WTC11 (cell line): ENCODE data around the gene DRD2. TPM values are rescaled to one million over a fixed set of nuclear protein-coding genes. Genes with fewer than 3 reads are reported as not detected.

ENCODE experiments used
- ATAC-seq: fragments of 200-7000 bp; cut with Tn5 transposase; 2 replicates; pipeline ENCODE4 v1.10.0; 2021; ENCODE audit warnings: mild to moderate bottlenecking, moderate library complexity
- CTCF ChIA-PET: fragments of 300-600 bp; sonication (Branson Sonifier 250); formaldehyde crosslinking; loops from one replicate; lab custom pipeline; 2021; ENCODE audit warnings: antibody characterized with exemption; lab: Charles Lee
- POLR2A ChIA-PET: fragments of 350-600 bp; sonication (Branson Sonifier 250); formaldehyde crosslinking; loops from one replicate; lab custom pipeline; 2021; ENCODE audit warnings: antibody characterized with exemption; lab: Charles Lee
- DNase-seq: peaks from one replicate; pipeline ENCODE4 v3.0.0; 2021; ENCODE audit warnings: low spot score
- H3K27ac Mint-ChIP-seq: 2 replicates; pipeline ENCODE4 v1.8.0; 2021; ENCODE audit warnings: mixed read lengths
- H3K27me3 Mint-ChIP-seq: 2 replicates; pipeline ENCODE4 v1.8.0; 2021; ENCODE audit warnings: low read depth, mild to moderate bottlenecking, moderate library complexity, mixed read lengths
- H3K36me3 Mint-ChIP-seq: 2 replicates; pipeline ENCODE4 v1.8.0; 2021; ENCODE audit warnings: mixed read lengths
- H3K4me1 Mint-ChIP-seq: 2 replicates; pipeline ENCODE4 v1.8.0; 2022; ENCODE audit warnings: mixed read lengths
- H3K4me3 Mint-ChIP-seq: 2 replicates; pipeline ENCODE4 v1.8.0; 2021; ENCODE audit warnings: mild to moderate bottlenecking, moderate library complexity, mixed read lengths
- H3K9me3 Mint-ChIP-seq: 2 replicates; pipeline ENCODE4 v1.8.0; 2021; ENCODE audit warnings: mixed read lengths
- ATF2 ChIP-seq: sonication (generic); formaldehyde crosslinking; IDR thresholded peaks from 2 replicates; pipeline ENCODE4 v1.8.1; 2022; ENCODE audit warnings: low read depth, missing genetic modification reagents, borderline replicate concordance
- CTCF ChIP-seq: fragments of 200-600 bp; IDR thresholded peaks from 2 replicates; pipeline ENCODE4 v1.8.0; 2022; ENCODE audit warnings: antibody characterized with exemption
- ELF4 ChIP-seq: sonication (generic); formaldehyde crosslinking; IDR thresholded peaks from 2 replicates; pipeline ENCODE4 v1.8.1; 2022; ENCODE audit warnings: low read depth, mild to moderate bottlenecking, moderate library complexity, missing genetic modification reagents
- ETV6 ChIP-seq: sonication (generic); formaldehyde crosslinking; IDR thresholded peaks from 2 replicates; pipeline ENCODE4 v1.8.1; 2022; ENCODE audit warnings: mild to moderate bottlenecking, missing genetic modification reagents
- FOXJ3 ChIP-seq: sonication (generic); formaldehyde crosslinking; IDR thresholded peaks from 2 replicates; pipeline ENCODE4 v1.9.0; 2021; ENCODE audit warnings: missing genetic modification reagents, mild to moderate bottlenecking, borderline replicate concordance
- GTF2I ChIP-seq: fragments of 250-450 bp; sonication (Bioruptor Pico); conservative IDR thresholded peaks from 2 replicates; pipeline ENCODE4 v1.4.0; 2021; ENCODE audit warnings: mild to moderate bottlenecking
- JUN ChIP-seq: sonication (generic); formaldehyde crosslinking; IDR thresholded peaks from 2 replicates; pipeline ENCODE4 v1.8.0; 2023; ENCODE audit warnings: mild to moderate bottlenecking, missing genetic modification reagents
- KAT7 ChIP-seq: sonication (generic); formaldehyde crosslinking; IDR thresholded peaks from 2 replicates; pipeline ENCODE4 v1.8.1; 2023; ENCODE audit warnings: missing genetic modification reagents, mild to moderate bottlenecking, borderline replicate concordance
- MAX ChIP-seq: sonication (generic); formaldehyde crosslinking; IDR thresholded peaks from 2 replicates; pipeline ENCODE4 v1.8.0; 2022; ENCODE audit warnings: mild to moderate bottlenecking, missing genetic modification reagents
- NFE2L1 ChIP-seq: sonication (generic); formaldehyde crosslinking; IDR thresholded peaks from 2 replicates; pipeline ENCODE4 v1.8.1; 2023; ENCODE audit warnings: missing genetic modification reagents
- NR1H2 ChIP-seq: sonication (generic); formaldehyde crosslinking; IDR thresholded peaks from 2 replicates; pipeline ENCODE4 v1.9.0; 2021; ENCODE audit warnings: mild to moderate bottlenecking, moderate library complexity, missing genetic modification reagents
- PREB ChIP-seq: sonication (generic); formaldehyde crosslinking; IDR thresholded peaks from 2 replicates; pipeline ENCODE4 v1.8.1; 2022; ENCODE audit warnings: mild to moderate bottlenecking, missing genetic modification reagents, moderate library complexity, borderline replicate concordance
- SMAD3 ChIP-seq: sonication (generic); formaldehyde crosslinking; IDR thresholded peaks from 2 replicates; pipeline ENCODE4 v1.8.0; 2022; ENCODE audit warnings: missing genetic modification reagents, mild to moderate bottlenecking, borderline replicate concordance
- SMAD4 ChIP-seq: sonication (generic); formaldehyde crosslinking; IDR thresholded peaks from 2 replicates; pipeline ENCODE4 v1.8.0; 2022; ENCODE audit warnings: mild to moderate bottlenecking, missing genetic modification reagents
- STAT6 ChIP-seq: sonication (generic); formaldehyde crosslinking; conservative IDR thresholded peaks from 2 replicates; pipeline ENCODE4 v1.8.1; 2023; ENCODE audit warnings: mild to moderate bottlenecking, low read depth, missing genetic modification reagents, moderate library complexity
- ZMAT4 ChIP-seq: fragments of 250-450 bp; sonication (Bioruptor Pico); IDR thresholded peaks from 2 replicates; pipeline ENCODE4 v1.9.0; 2021; ENCODE audit warnings: mild to moderate bottlenecking
- ZNF263 ChIP-seq: sonication (generic); formaldehyde crosslinking; IDR thresholded peaks from 2 replicates; pipeline ENCODE4 v1.8.1; 2022; ENCODE audit warnings: low read depth, mild to moderate bottlenecking, moderate library complexity, missing genetic modification reagents
- ZNF416 ChIP-seq: fragments of 250-450 bp; sonication (Bioruptor Pico); IDR thresholded peaks from 2 replicates; pipeline ENCODE4 v1.9.0; 2021; ENCODE audit warnings: mild to moderate bottlenecking, inconsistent platforms
- ZNF512 ChIP-seq: sonication (generic); formaldehyde crosslinking; IDR thresholded peaks from 2 replicates; pipeline ENCODE4 v1.8.1; 2022; ENCODE audit warnings: missing genetic modification reagents, borderline replicate concordance
- ZNF532 ChIP-seq: fragments of 250-450 bp; sonication (Bioruptor Pico); IDR thresholded peaks from 2 replicates; pipeline ENCODE4 v1.9.0; 2021; ENCODE audit warnings: mild to moderate bottlenecking, borderline replicate concordance
- total RNA-seq: library from RNA; stranded (reverse); gene quantifications from 3 replicates; pipeline ENCODE4 v1.2.3, GENCODE V29; 2021

Gene DRD2
- total RNA-seq, 1 experiment from 2014 or later = 0.20 TPM

GRCh38 chr11:113407163-113407562 is 68.0 kb downstream of the DRD2 start:
- Mint-ChIP-seq H3K27ac (no peak overlapping the region), H3K27me3 (no peaks in the 10 kb centered on the region), H3K9me3 (no peaks in the 10 kb centered on the region), H3K4me3 (no peak overlapping the region), H3K4me1 (peaks cover 4% of the 10 kb centered on the region), H3K36me3 (no peaks in the 10 kb centered on the region)
- TF ChIP-seq KAT7 (CRISPR knock-in tag) (no peak), ATF2 (CRISPR knock-in tag) (no peak), SMAD4 (CRISPR knock-in tag) (no peak), ZNF416 (CRISPR knock-in tag) (no peak), NFE2L1 (CRISPR knock-in tag) (no peak), ELF4 (no peak), SMAD3 (CRISPR knock-in tag) (no peak)
- DNase-seq = no peak
- ATAC-seq = no peak
- ChIA-PET POLR2A (no interaction called here), CTCF (no interaction called here)

- Mint-ChIP-seq H3K27me3 (no peaks in the 10 kb centered on the region), H3K4me3 (no peak overlapping the region), H3K9me3 (no peaks in the 10 kb centered on the region), H3K36me3 (no peaks in the 10 kb centered on the region), H3K4me1 (peaks cover 4% of the 10 kb centered on the region), H3K27ac (no peak overlapping the region)
- ATAC-seq (no peak), DNase-seq (no peak)
- CTCF ChIA-PET = no interaction called here
- POLR2A ChIA-PET = no interaction called here
- TF ChIP-seq STAT6 = no peak
- TF ChIP-seq ZNF532 (CRISPR knock-in tag) = no peak
- no peak for TF ChIP-seq ETV6 (CRISPR knock-in tag)
- no peak for TF ChIP-seq ZMAT4
- no peak for TF ChIP-seq FOXJ3 (CRISPR knock-in tag)
- no peak for TF ChIP-seq SMAD3 (CRISPR knock-in tag)
- TF ChIP-seq GTF2I (CRISPR knock-in tag) = no peak
- TF ChIP-seq JUN (CRISPR knock-in tag) = no peak
- no peak for TF ChIP-seq ZNF512 (CRISPR knock-in tag)
- TF ChIP-seq MAX (CRISPR knock-in tag) = no peak
- no peak for TF ChIP-seq ZNF263 (CRISPR knock-in tag)
- TF ChIP-seq NR1H2 (CRISPR knock-in tag) = no peak
- no peak for TF ChIP-seq CTCF
- no peak for TF ChIP-seq PREB (CRISPR knock-in tag)
These were observed 69.3 kb downstream of the DRD2 start for GRCh38 chr11:113405724-113406478.
